Subcutaneous preadipocyte (primary cell): ENCODE measurements around the gene NMNAT3. TPM values are rescaled to one million over a fixed set of nuclear protein-coding genes. Genes with fewer than 3 reads are reported as not detected.

Experiments used
- small RNA-seq: library from RNA; depleted of rRNA; stranded (forward); fragments of <200 nt; gene quantifications from one replicate; pipeline ENCODE3, GENCODE V24; 2012
- total RNA-seq: library from RNA; depleted of rRNA; stranded (reverse); fragments of >200 nt; gene quantifications from 2 replicates; pipeline ENCODE4 v1.2.3, GENCODE V29; 2012

The NMNAT3 gene
- total RNA-seq: 0.39 and 1.1 TPM in 2 replicates

GRCh38 chr3:139677388-139678155 is at the start of gene NMNAT3:
TSS of gene NMNAT3 (minus strand) at chr3:139677972. CDS start at chr3:139627724, 50,248 bp downstream.

Small RNAs within 50 kb of the gene (small RNA-seq; reads per million reads assigned to genes)
- not detected for gene RN7SL724P

Other genes starting within 250 kb of the NMNAT3 start
- gene RBP2, start 201.5 kb downstream of the NMNAT3 start, total RNA-seq: not detected in 2 replicates
- not detected in 2 replicates for gene RBP1, start 138.2 kb downstream of the NMNAT3 start, total RNA-seq